ENCODE results near the gene SUSD1.
A peak's percentile ranks its signal among the peaks of the same experiment; 100 is the strongest.

SUSD1 gene

DNA sequence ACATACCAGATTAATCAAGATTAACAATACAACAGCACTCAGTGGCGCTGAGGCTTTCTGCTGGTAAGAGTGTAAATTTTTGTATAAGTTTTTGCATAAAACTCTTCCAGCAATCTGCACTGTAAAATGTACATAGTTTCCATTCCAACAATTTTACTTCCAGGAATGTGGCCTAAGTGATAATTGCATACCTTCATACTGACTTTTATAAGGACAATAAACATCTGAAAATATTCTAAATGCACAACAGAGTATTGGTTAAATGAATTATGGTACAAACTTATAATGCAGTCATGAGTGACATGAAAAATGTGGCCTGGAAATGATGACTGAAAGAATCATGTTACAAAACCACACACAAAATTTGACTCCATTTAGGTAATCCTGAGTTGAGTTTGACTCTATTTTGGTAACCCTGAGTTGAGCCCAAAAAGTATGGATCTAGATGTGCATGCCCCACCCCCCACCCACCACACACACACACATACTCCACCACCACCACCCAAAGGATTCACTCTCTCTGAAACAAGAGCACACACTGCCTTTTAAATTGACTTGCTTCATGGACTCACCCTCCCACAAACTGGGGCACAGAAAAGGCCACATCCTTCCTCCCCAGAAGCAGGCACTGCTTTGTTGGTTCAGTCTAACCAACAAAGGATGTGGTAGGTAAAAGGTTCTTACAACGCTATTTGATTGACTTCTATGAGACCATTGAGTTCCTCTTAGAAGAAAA is 137.6 kb downstream of the SUSD1 start:
- peak; percentile 79 for DNase-seq

DNA sequence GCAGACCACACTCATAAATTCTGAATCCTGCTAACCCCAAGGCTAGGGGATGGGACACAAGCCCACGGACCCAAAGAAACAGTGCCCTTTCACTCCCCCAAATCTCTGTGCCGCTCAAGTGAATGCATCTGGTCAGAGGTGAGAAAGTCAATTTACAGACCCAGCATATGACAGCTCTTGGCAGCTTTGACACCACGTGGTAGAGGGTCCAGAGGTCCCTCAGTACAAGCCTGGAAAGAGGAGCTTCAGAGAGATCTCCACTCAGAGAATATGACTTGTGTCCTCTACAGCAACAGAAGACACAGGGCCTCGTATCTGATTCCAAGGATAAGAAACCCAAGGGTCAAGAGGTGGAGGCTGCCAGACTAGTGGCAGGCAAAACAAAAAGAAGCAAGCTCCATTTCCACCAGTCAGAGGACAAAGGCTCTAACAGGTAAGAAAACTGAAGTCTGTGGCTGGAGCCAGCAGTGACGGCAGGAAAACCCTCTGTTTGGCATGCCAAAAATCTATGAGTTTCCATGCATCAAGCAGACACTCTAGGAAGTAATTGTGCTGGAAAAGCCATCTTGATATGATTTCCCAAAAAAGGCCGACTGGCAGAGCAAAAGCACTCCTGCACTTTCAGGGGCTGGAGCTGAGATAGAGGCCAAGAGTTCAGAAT is 139.8 kb downstream of the SUSD1 start:
- no peak for DNase-seq

- DNase-seq, result no peak
Observed at GRCh38 chr9:112034216-112034611, 140.9 kb downstream of the SUSD1 start.

DNA sequence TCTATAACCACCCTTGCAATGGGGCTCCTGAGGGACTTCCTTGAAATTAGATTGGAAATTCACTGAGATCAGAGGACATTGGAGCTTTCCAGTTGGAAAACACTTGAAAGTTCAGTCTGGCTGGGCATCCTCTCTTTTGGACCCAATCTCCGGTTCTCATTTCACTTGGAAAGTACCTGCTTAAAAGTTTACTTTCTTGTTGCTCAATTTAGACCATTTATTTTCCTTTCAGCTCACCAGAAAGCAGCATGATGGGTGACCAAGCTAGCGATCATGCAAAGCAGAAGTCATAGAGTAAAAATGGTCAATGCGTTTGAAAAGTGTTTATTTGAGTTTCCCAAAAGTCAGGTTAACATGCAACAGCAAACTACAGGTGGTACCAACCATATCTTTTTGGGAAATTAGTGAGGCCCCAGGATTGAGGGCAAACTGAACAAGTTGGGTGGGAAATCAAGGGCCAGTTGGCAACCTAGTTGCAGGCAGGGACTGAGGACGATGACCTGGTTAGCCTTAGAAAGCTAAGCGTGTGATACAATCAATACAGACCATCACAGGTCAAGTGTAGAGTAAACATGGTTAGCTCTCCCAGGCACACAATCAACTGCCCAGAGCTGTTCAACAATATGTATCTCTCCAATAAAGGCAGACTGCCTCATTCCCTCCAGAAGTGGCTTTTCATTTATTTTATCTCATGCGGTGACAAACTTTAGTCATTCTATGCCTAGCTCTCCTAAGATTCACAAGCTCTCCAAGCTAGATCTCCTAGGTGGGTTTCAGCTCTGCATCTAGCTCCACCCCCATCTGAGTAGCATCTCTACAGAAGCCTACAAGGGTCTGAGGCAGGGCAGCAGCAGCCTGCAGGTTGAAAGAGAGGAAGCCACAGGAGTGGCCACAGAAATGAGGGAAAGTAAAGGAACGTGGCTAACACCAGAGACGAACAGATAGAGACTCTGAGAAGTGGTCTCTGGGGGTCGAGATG is 141.6 kb downstream of the SUSD1 start:
- DNase-seq, result no peak

GRCh38 chr9:112032743-112033142 is 142.4 kb downstream of the SUSD1 start:
- DNase-seq, result no peak

GRCh38 chr9:112032009-112032408 is 143.1 kb downstream of the SUSD1 start:
- no peak for DNase-seq

DNA sequence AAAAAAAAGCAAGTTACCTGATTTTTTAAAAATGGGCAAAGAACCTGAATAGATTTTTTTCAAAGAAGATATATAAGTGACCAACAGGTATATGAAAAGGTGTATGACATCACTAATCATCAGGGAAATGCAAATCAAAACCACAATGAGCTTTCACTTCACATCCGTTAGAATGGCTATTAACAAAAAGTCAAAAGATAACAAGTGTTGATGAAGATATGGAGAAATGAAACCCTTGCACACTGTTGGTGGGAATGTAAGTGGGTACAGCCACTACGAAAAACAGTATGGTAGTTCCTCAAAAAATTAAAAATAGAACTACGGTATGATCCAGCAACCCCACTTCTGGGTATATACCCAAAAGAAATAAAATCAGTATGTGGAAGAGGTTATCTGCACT is 143.7 kb downstream of the SUSD1 start:
- DNase-seq, result no peak

GRCh38 chr9:112029921-112030444 is 145.1 kb downstream of the SUSD1 start:
- DNase-seq, result peak; percentile 62

DNA sequence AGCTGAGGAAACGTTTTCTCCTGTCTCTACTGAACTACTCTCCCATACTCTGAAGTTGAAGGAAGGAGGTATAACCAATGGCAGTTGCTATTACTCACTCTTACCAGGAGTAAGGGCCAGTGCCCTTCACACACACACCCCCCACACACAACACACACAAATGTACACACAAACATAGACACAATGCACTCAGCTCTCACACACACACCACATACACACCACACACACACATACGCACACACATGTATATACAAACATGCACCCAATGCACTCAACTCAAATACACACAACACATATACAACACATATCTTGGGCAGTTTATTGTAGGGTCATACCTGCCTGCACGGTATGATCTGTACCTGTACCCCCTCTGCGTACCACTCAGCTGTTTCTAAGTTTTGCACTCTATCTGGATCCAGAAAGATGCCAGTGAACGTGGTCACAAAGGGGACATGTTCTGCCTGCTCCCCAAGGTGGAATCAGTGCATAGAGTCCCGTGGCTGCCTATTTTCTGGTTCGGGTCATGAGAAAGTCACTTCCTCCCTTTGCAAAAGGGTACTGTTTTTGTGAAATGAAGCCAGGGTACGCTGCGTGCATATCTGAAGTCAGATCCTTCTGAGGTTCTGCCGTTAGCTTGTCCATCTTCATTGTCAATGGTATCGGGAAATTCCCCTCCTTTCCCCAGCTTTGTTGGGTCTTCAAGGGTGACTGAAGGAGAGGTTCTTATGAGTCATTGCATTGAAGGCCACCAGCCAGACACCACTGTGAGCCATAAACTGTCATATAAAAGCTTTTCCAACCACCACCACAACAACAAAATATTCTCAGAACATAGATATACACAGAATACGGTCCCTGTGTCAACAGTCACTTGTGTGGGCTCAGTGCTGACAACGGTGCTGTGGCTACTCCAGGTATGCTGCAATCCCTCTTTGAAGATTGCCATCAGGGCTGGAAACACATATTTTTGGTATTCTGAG is 146.6 kb downstream of the SUSD1 start:
- DNase-seq, result peak; percentile 70

GRCh38 chr9:112025850-112026249 is 149.2 kb downstream of the SUSD1 start:
- DNase-seq, result no peak

DNA sequence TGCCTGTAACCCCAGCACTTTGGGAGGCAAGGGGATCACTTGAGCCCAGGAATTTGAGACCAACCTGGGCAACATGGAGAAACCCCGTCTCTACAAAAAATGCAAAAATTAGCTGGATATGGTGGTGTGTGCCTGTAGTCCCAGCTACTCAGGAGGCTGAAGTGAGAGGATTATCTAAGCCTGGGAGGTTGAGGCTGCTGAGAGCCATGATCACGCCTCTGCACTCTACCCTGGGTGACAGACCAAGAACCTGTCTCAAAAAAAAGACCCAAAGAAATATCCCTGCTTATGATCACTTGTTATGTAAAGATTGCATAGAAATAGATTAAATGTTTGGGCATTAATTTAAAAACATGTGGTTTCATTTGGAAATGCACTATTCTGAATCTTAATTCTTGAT is 153.4 kb downstream of the SUSD1 start:
- no peak for DNase-seq

GRCh38 chr9:112020680-112021596 is 154.2 kb downstream of the SUSD1 start:
- DNase-seq, result no peak

GRCh38 chr9:112017878-112018277 is 157.2 kb downstream of the SUSD1 start:
- DNase-seq, result no peak

- DNase-seq, result no peak
Observed at GRCh38 chr9:112015736-112016135, 159.4 kb downstream of the SUSD1 start.

DNA sequence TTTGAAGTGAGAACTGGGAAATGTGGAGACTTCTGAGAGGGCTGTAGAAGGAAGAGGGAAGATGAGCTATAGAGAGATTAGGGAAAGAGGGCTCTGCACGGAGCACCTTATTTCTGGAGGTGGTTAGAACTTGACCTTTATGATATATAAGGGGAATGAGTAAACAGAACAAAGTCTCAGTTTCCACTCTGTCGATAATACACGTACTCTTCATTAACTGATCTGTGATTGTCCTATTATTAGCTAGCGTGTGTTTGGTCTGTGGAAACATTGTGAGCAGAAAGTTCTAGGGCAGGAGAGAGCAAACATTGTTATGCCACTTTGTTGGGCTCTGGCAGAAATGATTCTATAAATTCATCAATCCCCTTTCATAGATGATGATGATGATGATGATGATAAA is 159.9 kb downstream of the SUSD1 start:
- no peak for DNase-seq

- no peak for DNase-seq
Observed at GRCh38 chr9:112013266-112013665, 161.8 kb downstream of the SUSD1 start.

DNA sequence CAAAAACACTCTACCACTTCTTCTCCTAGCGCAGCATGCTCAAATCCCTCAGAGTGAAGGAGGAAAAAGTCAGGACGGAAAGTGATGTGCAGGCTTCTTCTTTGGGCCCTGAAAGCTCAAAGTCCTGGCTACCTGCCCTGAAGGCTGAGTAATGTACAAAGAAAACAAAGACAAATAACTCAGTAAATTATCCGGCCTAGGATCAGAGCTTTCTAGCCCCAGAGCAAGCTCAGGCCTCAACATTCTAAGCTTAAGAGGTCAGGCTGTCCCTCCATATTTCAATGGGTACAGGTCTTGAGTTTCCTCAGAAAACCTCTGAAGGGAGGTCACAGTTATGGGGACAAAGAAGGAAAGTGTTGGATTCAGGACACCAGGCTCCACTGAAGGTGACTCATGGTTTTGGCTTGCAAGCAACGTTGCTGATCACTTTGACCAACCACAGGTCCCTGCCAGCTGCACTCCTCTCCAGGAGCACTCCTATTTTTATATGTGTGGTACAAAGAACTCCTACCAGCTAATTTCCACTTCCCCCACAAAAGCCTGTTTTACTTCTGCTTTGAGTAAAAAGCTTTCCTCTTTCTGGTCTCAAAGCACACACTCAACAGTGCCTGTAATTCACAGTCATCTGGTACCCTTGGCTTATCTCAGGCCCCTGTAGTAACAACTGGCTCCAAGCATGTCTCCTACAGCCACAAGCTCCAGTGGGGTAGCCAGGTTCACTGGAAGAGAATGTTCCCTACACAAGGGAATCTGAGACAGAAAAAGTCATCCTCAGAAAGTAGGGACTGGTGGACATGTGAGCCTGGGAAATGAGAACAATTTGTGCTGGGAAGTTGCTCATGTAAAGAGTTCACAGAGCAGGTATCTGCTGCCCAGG is 162.8 kb downstream of the SUSD1 start:
- peak; percentile 16 for DNase-seq

DNA sequence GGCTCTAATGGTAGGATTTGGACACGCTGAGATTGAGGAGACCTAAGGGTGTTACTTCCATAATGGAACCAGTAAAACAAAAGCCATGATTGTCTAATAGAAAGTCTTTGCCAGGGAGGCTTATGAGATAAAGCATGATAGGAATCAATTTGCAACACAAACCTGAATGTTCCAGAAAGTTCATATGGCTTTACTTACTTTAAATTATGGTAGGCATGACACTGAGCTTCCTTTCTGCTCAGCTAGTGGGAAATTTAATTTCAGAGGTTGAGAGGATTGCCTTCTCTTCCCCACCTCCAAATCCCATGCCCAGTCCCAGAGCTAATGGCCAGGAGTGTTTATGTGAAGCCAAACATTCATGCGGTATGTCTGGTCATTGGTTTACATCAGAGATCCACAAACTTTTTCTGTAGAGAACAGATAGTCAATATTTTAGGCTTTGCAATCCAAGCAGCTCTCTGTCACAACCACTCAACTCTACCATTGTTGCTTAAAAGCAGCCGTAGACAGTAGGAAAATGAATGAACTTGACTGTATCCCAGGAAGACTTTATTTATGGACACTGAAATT is 164.0 kb downstream of the SUSD1 start:
- no peak for DNase-seq

- DNase-seq, result no peak
Observed at GRCh38 chr9:112010537-112010936, 164.6 kb downstream of the SUSD1 start.

All from CD4-positive, alpha-beta T cell treated with Interleukin-4 for 4 hours (primary cell).